Gastrocnemius medialis (tissue), 4 donors: ENCODE results near the gene FGD5. TPM values are rescaled to one million over a fixed set of nuclear protein-coding genes. Genes with fewer than 3 reads are reported as not detected.
A peak's percentile ranks its signal among the peaks of the same experiment; 100 is the strongest.

Experiments
- ATAC-seq, 2 donors: fragments of 150-250 bp; one replicate each; pipeline ENCODE4 v1.9.1; 2016
- DNase-seq, 2 donors: peaks; one replicate each; pipeline ENCODE4 v3.0.0-alpha.2; 2019
- H3K27ac ChIP-seq, 4 donors: fragments of 200-600 bp; sonication (generic); 1 replicate in 1 of 4; 2 replicates in 3 of 4; pipeline ENCODE4 v1.5.1; 2016 to 2018; ENCODE audit warnings: mild to moderate bottlenecking in 2 of 4, moderate library complexity in 1 of 4
- H3K27me3 ChIP-seq, 3 donors: fragments of 200-600 bp; sonication (generic) in 2 of 3; 1 replicate in 1 of 3; 2 replicates in 2 of 3; pipeline versions ENCODE4 v1.5.1 to v1.6.0; 2016 to 2019; ENCODE audit warnings: mild to moderate bottlenecking in 1 of 3, moderate library complexity in 1 of 3
- H3K36me3 ChIP-seq, 2 donors: fragments of 200-600 bp; sonication (generic) in 1 of 2; one replicate each; pipeline ENCODE4 v1.5.1; 2017 to 2018
- H3K4me1 ChIP-seq, 2 donors: fragments of 200-600 bp; sonication (generic) in 1 of 2; one replicate each; pipeline ENCODE4 v1.5.1; 2016 to 2017; ENCODE audit warnings: mild to moderate bottlenecking in 2 of 2
- H3K4me3 ChIP-seq, 4 donors: fragments of 200-600 bp; sonication (generic) in 3 of 4; 1 replicate in 1 of 4; 2 replicates in 3 of 4; pipeline ENCODE4 v1.5.1; 2016 to 2019; ENCODE audit warnings: mild to moderate bottlenecking in 2 of 4
- H3K9me3 ChIP-seq, 3 donors: fragments of 200-600 bp; sonication (generic) in 2 of 3; 1 replicate in 1 of 3; 2 replicates in 2 of 3; pipeline ENCODE4 v1.5.1; 2016 to 2019
- POLR2A ChIP-seq, 2 donors: fragments of 450-650 bp; IDR thresholded peaks; one replicate each; pipeline ENCODE4 v1.6.1; 2017; ENCODE audit warnings: antibody characterized with exemption in 2 of 2, mild to moderate bottlenecking in 2 of 2, moderate library complexity in 2 of 2
- in situ Hi-C, 4 donors: fragments of 200-750 bp; cut with MboI; loops; one replicate each; pipeline versions ENCODE4 v1.15.0 to v1.8.0; 2017; ENCODE audit warnings: low sequenced_read_pairs in 4 of 4
- intact Hi-C: fragments of 100-400 bp; cut with DNase I; formaldehyde crosslinking; loops from one replicate; pipeline ENCODE4 v1.15.1; 2023; ENCODE audit warnings: low total_unique reads
- total RNA-seq, 4 donors: library from RNA; depleted of rRNA; stranded (reverse); fragments of >200 nt; gene quantifications; one replicate each; pipeline versions ENCODE4 v1.1.0 to v1.2.3, GENCODE V29; 2016
- TF ChIP-seq, protein P1 (sequence below), 5 experiments: fragments of 450-650 bp in 3 of 5; fragments of 200-600 bp in 2 of 5; sonication (generic) in 2 of 5; IDR thresholded peaks in 4 of 5; conservative IDR thresholded peaks in 1 of 5; 1 replicate in 4 of 5; 2 replicates in 1 of 5; pipeline ENCODE4 v1.5.1; 2016 to 2019; ENCODE audit warnings: antibody characterized with exemption in 5 of 5, mild to moderate bottlenecking in 3 of 5, moderate library complexity in 3 of 5

Gene FGD5
- total RNA-seq, 4 donors from 2014 or later = 4.4 to 8.4 (median 5.2) TPM

DNA sequence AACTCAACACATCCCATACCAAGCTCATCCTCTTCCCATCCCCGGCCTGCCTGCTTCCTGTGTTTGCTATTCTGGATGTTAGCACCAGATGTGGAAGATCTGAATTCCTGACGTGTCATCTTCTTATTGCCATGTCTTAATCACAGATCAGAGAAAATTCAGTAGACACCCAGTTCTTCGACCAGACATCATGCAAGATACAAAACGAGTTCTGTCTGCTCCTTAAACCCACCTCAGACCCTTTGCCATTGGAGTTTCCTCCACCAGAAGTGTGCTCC is 52.0 kb downstream of the FGD5 start:
- in situ Hi-C loops = no loop called here
- DNase-seq = no peak
- Histone ChIP-seq H3K4me1 (peaks cover 0 to 8% of the 10 kb centered on the region in 2 donors), H3K9me3 (no peaks in the 10 kb centered on the region), H3K4me3 (no peak overlapping the region), H3K27ac (no peak overlapping the region), H3K36me3 (no peaks in the 10 kb centered on the region), H3K27me3 (no peaks in the 10 kb centered on the region)
- ATAC-seq = no peak
- intact Hi-C loops = no loop called here
- TF ChIP-seq POLR2A (IDR thresholded peaks at IDR 0.05) = no peak
- TF ChIP-seq, protein P1, sequence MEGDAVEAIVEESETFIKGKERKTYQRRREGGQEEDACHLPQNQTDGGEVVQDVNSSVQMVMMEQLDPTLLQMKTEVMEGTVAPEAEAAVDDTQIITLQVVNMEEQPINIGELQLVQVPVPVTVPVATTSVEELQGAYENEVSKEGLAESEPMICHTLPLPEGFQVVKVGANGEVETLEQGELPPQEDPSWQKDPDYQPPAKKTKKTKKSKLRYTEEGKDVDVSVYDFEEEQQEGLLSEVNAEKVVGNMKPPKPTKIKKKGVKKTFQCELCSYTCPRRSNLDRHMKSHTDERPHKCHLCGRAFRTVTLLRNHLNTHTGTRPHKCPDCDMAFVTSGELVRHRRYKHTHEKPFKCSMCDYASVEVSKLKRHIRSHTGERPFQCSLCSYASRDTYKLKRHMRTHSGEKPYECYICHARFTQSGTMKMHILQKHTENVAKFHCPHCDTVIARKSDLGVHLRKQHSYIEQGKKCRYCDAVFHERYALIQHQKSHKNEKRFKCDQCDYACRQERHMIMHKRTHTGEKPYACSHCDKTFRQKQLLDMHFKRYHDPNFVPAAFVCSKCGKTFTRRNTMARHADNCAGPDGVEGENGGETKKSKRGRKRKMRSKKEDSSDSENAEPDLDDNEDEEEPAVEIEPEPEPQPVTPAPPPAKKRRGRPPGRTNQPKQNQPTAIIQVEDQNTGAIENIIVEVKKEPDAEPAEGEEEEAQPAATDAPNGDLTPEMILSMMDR (IDR thresholded peaks at IDR 0.05 in 4 of 5, conservative IDR thresholded peaks at IDR 0.05 in 1 of 5) = no peak

DNA sequence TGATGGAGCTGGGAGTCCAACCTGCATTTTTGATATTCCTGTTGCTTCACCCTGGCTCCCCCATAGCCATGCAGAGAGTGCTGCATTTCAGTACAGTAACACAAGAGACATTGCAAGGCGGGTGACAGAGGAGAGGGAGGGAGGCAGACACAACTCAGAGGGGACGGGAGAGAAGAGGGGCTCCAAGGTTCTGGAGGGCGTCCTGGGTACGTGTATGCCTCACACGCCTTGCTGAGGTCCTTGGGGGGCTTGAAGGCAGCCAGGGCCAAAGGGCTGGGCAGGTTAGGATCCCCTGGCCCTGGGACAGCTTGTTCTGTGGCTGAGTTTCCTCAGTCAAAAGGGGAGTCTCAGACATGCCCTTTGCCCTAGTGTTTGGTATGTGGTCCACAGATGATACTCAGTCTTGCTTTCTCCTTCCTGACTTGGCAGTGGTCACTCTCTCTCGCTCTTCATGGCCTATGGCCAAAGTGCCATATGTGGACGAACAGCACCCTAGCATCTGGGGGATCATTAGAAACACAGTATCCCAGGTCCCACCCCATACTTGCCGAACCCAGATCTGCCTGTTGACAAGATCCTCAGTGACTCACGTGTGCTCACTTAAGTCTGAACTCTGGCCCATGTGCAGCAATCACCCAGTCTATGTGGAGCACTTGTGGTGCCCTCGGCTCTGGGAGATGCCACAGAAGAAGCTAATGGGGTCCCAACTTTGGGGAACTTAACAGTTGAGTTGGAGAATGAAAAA is 52.9 kb downstream of the FGD5 start:
- Histone ChIP-seq H3K27me3 (no peaks in the 10 kb centered on the region), H3K27ac (no peak overlapping the region), H3K9me3 (no peaks in the 10 kb centered on the region), H3K4me3 (no peak overlapping the region), H3K4me1 (peaks cover 4 to 11% of the 10 kb centered on the region in 2 donors), H3K36me3 (no peaks in the 10 kb centered on the region)
- no peak for TF ChIP-seq POLR2A (IDR thresholded peaks at IDR 0.05)
- TF ChIP-seq, protein P1 (IDR thresholded peaks at IDR 0.05 in 4 of 5, conservative IDR thresholded peaks at IDR 0.05 in 1 of 5) = no peak
- DNase-seq (no peak), ATAC-seq (no peak)
- intact Hi-C loops = no loop called here
- in situ Hi-C loops = no loop called here

DNA sequence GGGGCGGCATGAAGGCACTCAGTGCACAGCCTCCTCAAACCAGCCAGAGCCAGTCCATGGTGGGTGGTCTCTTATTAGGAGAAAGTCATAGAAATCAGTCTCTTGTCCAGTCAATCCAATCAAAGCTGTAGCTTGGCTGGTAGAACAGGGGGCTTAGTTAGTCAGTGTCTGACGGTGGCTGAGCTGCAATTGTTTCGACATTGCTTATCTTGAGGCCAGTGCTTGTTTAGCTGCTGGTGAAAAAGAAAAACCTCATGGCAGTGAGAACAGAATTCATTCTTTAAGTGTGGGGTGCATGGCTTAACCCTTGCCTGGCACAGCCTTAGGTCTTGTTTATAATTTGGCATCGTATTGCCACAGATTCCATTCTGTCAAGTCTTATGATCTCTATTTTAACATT is 53.9 kb downstream of the FGD5 start:
- H3K4me1 ChIP-seq = peaks cover 11 to 13% of the 10 kb centered on the region in 2 donors
- TF ChIP-seq POLR2A (IDR thresholded peaks at IDR 0.05) = no peak
- TF ChIP-seq, protein P1 (IDR thresholded peaks at IDR 0.05 in 4 of 5, conservative IDR thresholded peaks at IDR 0.05 in 1 of 5) = no peak

DNA sequence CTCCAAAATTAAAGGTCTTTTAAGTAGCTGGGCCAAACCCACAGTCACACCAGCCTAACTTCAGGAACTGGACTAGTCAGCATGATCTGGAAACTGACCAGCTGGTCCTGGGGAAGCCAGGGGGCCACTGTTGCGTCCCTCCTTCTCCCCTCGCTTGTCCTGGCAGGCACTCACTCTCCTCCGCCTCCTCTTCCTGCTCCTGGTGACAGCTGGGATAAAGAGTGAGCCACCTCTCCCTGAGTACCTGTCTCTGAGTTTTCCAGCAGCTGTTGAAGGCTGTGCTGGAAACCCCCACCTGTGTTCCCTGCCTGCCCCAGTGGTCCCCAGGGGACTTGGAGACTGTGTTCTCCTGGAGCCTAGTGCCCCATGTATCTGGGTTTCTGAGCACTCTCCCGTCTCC is 56.0 kb downstream of the FGD5 start:
- peak in 1 of 2 donors; percentile 20 for ATAC-seq
- in situ Hi-C loops (no loop called here), intact Hi-C loops (no loop called here)
- DNase-seq = no peak
- peak overlapping the region in 3 of 4 donors; percentile 52 to 65 (median 64) for H3K27ac ChIP-seq
- H3K9me3 ChIP-seq = no peaks in the 10 kb centered on the region
- no peaks in the 10 kb centered on the region for H3K36me3 ChIP-seq
- no peak for TF ChIP-seq POLR2A (IDR thresholded peaks at IDR 0.05)
- TF ChIP-seq, protein P1 (IDR thresholded peaks at IDR 0.05 in 4 of 5, conservative IDR thresholded peaks at IDR 0.05 in 1 of 5) = no peak
- H3K4me1 ChIP-seq = peaks cover 15% of the 10 kb centered on the region in 2 donors
- H3K4me3 ChIP-seq = no peak overlapping the region
- H3K27me3 ChIP-seq = no peaks in the 10 kb centered on the region

More for the DNA sequence above, 53.9 kb downstream of the FGD5 start:
- Histone ChIP-seq H3K9me3 (no peaks in the 10 kb centered on the region), H3K27me3 (no peaks in the 10 kb centered on the region), H3K4me3 (no peak overlapping the region), H3K27ac (no peak overlapping the region), H3K36me3 (no peaks in the 10 kb centered on the region)
- intact Hi-C loops (no loop called here), in situ Hi-C loops (no loop called here)
- DNase-seq (no peak), ATAC-seq (no peak)
